NCI-H2107 (cell line): ENCODE data around the gene EXD2.
A peak's percentile ranks its signal among the peaks of the same experiment; 100 is the strongest.
"Not testable (repeated sequence)": the region's sequence is repeated elsewhere in the genome, so short reads cannot be mapped to it uniquely, and the experiment has no call there.

Experiments
- DNase-seq: peaks from one replicate; lab custom pipeline; 2025; lab: John Stamatoyannopoulos, UW

The EXD2 gene, protein sequence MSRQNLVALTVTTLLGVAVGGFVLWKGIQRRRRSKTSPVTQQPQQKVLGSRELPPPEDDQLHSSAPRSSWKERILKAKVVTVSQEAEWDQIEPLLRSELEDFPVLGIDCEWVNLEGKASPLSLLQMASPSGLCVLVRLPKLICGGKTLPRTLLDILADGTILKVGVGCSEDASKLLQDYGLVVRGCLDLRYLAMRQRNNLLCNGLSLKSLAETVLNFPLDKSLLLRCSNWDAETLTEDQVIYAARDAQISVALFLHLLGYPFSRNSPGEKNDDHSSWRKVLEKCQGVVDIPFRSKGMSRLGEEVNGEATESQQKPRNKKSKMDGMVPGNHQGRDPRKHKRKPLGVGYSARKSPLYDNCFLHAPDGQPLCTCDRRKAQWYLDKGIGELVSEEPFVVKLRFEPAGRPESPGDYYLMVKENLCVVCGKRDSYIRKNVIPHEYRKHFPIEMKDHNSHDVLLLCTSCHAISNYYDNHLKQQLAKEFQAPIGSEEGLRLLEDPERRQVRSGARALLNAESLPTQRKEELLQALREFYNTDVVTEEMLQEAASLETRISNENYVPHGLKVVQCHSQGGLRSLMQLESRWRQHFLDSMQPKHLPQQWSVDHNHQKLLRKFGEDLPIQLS

DNA sequence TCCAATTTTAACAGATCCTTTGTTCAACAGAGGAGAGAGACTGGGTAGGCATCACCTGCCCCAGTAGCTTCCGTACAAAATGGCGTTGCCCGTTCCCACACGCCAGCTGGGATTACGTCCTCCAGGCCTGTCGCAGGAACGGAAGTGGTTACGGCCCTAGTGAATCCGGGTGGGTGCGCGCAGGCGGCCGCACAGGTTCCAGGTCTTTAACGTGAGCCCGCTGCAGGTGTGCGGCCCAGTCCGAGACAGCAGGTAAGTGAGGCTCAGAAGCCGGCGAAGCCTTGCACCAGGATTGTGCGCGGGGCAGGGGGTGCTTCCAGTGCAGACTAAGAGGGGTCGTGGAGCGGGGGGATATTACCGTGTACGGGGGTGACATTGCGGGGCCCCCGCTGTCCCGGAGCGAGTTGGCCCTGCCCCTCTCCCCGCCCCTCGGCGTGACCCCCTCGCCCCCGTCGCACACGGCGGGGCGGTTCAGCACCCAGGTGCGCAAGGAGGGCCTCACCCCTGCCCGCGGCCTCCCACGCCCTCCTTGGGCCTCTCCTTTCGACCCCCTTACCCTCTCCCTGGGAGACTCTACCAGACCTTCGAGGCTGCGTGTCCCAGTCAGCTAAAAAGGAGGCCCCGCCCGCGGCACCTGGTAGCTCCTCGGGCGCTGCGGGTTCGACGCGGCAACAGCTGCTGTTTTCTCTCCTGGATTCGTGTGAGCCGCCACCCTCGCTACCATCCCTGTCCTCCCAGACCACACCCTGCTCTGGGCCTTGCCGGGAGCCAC, at the start of gene EXD2:
Gene EXD2, plus strand, starts transcription at position 159 of the 772 bp plus-strand sequence. CDS start 17,973 bp downstream, outside the sequence.
- peak; percentile 98 for DNase-seq

DNA sequence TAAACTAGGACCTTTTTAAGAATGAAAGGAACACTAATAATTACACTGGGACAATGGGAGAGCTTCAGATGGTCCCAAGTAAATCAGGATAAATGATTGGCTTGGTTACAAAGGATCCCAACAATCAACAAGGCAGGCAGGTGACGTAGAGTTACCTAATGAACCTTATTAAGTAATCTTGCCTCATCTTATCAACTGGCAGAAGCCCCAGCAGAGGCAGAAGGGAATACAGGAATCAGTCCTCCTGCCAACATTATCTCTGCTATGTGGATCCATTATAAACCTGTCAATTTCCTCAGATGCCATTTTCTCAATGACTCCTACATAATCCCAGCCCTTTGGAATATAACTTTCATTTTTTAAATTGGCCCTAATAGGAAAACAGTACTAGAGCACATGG, 49.7 kb upstream of the EXD2 start:
- DNase-seq: no peak

DNA sequence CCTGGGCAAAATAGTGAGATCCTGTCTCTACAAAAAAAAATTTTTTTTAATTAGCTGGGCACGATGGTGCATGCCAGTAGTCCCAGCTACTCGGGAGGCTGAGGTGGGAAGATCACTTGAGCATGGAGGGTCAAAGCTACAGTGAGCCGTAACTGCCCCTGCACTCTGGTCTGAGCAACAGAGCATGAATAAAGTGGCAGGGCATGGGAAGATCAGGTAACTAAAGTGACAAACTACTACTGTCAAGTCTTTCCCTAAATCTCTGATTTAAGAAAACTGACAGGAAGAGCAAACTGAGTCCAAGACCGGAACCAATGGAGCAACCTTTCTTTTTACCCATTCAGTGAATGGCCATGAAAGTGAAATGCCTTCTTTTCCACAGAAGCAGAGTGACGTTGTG, 49.2 kb upstream of the EXD2 start:
- no peak for DNase-seq

DNA sequence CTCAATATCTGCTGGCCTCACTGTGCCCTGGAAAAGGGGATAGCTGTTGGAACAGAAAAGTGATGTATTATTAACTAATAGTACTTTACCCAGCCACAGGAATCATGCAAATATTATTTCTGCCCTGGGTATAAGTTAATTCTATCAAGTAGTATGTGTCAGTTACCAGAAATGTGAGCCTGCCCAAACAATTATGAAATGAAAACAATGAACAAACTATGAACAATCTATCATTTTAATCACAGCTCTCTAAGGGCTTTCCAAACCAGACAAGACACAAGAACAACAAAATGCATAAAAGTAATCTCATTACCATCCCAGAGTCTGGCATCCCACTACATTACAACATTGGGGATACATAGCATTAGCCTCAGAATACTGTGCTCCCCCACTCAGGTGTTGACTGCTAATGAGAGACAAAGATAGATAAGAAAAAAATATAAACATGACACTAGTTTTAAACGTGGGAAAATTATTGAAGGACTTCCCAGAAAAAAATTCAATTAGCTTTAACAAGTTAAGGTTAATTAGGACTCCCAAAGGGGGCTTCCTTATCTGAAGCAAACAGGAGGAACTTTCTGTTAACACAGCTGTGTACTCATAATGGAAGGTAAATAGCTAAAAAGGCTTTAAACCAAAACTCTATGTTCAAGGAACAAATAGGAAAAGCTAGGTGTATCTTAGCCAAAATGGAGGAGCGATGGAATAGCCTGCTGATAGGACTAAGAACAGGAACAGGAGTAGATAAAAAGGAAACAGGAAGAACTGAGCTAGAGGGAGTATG, 41.6 kb upstream of the EXD2 start:
- DNase-seq: no peak

DNA sequence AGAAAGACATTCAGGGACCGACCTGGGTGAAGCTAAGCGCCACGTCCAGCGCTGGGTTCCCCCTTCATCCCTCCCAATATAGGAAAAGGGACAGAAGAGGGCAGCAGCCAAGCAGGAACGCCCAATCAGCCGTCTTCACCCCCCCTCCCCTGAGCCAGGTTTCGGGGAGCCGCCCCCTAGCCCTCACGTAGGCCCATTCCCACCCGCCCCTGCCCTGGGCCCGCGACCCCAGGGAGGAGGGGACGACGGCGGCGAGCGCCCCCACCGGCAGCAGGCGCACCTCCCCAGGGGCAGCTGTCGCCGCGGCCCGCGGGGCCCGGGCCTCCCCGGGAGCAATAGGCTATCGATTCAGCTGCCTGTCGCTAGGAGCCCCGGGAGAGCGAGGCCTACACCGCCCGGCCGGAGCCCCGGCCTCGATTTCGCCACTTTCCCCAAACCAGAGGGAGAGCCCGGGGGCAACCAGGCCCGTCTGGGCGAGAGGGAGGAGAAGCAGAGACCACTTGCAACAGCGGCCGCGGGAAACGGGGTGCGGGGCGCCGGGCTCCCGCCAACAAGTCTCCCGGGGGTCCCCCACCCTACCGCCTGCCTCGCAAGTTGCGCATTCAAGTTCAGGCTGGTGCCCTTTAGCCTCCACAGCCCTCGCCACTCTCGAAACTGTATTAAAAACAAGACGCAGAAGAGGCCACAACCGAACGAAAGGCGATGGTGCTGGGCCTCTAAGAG, 39.7 kb upstream of the EXD2 start:
- peak; percentile 81 for DNase-seq

DNA sequence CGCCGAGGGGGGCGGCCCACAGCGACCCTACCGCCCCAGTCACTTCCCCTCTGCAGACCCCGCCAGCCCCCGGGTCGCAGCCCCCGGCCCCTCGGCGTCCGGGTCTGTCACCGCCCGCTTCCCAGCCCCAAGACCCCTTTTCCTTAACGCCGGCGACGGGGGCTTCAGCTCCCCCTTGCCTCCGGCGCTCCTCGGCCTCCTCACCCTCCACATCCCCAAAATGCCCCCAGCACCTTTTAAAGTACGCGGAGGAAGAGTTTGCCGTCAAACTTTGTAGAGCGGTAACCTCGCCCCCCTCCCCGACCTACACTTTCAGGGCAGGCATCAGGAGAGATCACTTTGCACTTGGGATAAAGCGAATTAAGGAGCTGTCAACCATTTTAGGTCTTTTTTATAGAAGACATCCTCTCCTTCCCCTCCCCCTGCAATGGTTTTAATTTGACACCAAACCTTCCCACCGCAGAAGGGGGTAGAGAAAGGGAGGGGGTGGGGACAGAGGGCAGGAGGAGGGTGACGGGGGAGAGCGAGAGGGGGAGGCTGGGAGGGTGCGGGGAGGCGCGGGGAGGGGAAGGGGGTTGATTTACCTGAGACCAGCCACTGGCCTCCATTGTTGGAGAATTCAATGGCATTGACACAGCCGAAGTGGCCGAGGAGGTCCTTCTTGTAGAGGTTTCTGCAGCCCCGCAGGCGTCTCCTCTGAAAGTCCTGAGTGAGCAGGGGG, 39.0 kb upstream of the EXD2 start:
- DNase-seq: peak; percentile 87

DNA sequence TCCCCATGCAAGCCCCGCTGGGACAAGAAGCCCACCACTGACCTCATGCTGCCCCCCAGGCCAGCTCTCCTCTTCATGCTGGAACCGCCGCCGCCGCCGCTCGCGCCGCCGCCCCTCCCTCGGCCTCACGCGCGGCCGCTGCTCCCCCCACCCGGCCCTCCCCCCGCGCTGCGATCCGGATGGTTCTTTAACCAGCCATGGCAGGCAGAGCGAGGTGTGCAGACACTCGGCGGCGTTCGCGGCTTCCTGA, 38.5 kb upstream of the EXD2 start, which contains the start of gene DCAF5:
Gene DCAF5, minus strand, starts transcription at position 218 of the 250 bp plus-strand sequence. Its CDS starts 141 bp downstream, at position 77.
- peak; percentile 96 for DNase-seq

DNA sequence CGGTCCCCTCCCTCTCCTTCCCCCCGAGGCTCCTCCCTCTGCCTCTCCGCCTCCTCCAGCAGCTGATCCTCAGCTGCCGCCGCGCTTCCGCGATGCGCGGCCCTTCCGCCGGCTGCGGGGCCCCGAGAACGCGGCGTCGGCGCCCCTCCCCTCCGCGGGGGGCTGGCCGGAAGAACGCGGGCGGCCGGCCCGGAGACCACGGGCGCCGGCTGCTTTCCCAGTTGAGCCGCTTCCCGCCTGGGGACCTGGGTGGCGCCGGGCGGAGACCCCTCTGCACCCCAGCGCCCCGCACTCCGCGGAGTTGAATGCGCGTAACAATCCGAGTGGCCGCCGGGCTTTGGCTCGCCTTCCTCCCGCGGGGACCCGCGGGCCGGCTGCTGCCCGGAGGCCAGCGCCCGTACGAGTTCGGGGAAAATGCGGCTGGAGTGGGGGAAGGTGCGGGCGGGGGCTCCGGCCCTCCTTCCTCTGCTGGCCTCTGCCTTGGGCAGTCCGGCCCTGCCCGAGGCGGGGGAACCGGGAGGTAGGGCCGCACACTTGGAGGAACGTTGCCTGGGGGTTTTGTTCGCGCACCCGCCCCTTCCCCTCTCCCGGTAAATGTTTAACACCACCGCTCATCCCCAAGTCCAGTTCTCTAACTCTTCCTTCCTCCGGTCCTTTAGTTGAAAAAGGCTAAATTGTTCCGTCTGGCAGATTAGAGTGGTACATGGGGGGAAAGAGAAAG, 38.0 kb upstream of the EXD2 start:
- DNase-seq: no peak

DNA sequence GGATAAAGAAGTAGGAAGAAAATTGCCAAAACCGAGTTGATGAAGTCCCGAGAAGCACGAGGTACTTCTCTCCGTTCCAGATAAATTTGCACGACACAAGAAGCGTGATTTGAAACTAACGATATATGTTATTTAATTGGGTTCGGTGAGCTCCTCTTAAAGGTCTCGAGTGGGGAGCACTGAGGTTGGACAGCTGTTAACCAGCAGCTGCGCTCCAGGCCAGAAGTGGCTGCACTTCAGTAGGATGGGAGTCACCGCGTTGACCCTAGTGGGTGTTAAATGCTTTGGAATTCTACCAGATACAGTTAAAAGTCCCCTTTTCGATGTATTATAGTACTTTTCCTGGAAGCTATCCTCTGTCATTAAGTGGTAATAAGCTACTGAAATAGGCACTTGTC, 37.4 kb upstream of the EXD2 start:
- no peak for DNase-seq

DNA sequence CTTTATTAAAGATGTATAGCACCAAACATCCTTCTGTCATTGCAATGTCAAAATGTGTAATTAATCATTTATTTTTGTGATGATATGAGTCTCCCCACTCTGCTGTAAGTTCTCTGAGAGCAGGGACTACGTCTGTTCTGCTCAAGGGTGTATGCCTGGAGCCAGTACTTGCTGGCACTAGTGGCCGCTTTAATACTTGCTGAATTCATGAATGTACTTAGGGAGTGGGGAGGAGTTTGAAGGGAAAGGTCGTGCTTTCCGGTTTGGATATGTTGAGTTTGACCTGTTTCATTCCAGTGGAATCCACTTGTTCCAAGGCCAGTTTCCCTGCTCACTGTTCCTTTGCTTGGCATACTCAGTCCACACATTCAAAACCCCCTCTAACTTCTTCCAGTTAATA, 36.5 kb upstream of the EXD2 start:
- DNase-seq: no peak

DNA sequence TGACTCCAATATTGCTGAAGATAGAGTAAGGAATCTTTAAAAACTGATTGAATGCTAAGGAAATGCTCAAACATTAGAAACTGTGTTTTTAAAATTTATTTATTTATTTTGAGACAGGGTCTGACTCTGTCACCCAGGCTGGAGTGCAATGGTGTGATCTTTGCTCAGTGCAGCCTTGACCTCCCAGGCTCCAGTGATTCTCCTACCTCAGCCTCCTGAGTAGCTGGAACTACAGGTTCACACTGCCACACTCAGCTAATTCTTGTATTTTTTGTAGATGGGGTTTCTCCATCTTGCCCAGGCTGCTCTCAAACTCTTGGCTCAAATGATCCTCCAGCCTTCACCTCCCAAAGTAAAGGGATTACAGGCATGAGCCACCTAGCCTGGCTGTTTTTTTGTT, 35.1 kb upstream of the EXD2 start:
- no peak for DNase-seq

DNA sequence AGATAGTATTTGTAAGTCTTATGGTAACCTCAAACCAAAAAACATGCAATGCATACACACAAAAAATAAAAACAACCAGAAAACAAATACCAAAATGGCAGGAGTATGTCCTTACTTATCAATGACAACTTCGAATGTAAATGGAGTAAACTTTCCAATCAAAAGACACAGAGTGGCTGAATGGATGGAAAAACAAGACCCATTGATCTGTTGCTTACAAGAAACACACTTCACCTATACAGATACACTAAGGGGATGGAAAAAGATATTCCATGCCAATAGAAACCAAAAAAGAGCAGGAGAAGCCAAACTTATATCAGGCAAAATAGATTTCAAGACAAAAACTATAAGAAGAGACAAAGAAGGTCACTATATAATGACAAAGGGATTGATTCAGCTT, 29.7 kb upstream of the EXD2 start:
- no peak for DNase-seq

DNA sequence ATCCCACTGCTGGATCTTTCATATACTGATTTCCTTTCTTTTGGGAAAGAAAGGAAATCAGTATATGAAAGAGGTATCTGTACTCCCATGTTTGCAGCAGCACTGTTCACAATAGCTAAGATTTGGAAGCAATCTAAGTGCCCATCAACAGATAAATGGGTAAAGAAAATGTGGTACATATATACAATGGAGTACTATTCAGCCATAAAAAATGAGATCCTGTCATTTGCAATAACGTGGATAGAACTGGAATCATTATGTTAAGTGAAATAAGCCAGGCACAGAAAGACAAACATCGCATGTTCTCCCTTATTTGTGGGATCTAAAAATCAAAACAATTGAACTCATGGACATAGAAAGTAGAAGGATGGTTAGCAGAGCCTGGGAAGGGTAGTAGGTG, 25.5 kb upstream of the EXD2 start:
- DNase-seq: not testable (repeated sequence)

DNA sequence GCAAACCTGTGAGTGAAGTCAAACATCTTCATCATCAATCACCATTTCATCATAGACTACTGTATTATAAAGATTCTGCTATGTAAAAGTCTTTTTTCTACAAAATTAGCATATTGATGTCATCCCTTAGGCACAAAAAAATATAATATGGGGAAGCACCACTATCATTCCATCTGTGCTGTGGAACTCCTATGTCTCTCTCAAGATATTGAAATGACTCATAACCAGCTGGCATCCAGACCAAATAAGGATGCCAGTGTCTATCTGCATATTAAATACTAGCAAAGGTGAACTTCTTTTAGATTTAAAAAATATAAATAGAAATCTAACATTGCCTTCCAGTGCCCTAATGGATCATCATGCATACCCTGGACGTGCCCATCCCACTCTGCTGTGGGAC, 20.5 kb upstream of the EXD2 start:
- DNase-seq: no peak

DNA sequence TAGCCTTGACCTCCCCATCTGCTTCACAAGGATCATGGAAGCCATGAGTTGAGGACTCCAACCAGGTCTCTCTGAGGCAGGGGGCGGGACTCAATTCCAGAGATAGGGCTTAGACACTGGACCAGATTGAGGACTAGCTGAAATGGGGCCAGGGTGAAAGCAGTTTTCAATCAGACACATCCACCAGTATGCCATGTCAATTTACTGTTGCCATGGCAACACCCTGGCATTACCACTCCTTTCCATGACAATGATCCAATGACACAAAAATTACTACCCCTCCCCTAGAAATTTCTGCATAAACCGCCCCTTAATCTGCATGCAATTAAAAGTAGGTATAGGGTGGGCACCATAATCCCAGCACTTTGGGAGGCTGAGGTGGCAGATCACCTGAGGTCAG, 19.7 kb upstream of the EXD2 start:
- no peak for DNase-seq

DNA sequence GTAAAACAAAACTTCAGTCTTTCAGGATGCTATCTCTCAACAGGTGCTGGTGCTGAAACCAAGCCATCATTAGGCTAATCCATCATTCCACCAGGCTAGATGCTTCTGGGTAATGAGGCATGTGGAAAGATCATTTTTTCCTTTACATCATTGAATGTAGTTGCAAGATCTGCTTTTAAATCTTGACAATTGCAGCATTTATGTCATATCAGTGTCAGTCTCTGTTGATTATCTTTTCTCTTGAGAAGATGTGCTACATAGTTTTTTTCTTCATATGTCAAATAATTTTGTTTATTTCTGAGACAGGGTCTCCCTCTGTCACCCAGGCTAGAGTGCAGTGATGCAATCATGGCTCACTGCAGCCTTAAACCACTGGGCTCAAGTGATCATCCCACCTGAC, 16.2 kb upstream of the EXD2 start:
- DNase-seq: no peak

DNA sequence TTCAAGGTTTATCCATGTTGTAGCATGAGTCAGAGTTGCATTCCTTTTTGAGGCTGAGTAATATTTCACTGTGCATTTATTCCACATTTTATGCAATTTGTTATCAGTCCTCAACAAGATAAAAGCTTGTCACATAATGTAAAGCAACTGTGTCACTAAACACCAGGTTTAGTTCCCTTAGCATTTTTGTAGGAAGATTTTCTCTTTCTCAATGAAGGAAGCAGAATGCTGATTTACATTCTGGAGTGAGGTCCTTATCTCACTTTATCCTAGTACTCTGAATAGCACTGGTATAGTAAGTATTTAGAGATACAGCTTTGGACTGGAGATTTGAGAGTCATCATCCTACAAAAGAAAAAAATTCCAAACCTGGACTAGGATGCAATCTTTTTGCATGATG, 9.8 kb upstream of the EXD2 start:
- no peak for DNase-seq

DNA sequence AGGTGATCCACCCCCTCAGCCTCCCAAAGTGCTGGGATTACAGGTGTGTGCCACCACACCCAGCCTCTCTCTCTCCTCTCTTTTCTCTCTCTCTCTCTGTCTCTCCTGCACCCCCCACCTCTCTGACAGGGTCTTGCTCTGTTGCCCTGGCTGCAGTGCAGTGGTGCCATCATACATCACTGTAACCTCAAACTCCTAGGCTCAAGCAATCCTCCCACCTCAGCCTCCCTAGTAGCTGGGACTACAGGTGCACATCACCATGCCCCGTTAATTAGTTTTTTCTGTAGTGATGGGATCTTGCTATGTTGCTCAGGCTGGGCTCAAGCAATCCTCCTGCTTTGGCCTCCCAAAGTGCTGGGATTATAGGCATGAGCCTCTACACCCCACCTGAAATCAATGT, 8.7 kb upstream of the EXD2 start:
- DNase-seq: not testable (repeated sequence)

DNA sequence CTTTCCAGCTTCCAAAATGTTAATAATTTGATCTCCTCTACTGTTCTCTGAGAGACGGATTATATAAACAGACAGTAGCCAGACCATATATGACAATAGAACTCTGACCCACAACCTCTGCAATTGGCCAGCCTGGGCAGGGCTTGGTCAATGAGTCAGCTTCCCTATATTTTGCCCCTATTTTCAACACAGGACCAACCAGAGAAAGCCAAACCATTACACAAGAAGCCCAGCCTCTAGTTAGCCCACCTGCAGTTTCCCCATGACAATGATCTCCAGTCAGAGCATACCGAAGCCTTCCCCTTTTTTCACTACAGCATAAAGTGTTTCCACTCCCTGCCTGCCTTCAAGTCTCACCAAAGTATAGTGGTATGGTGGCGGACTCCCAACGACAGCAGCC, 7.6 kb upstream of the EXD2 start:
- DNase-seq: no peak

DNA sequence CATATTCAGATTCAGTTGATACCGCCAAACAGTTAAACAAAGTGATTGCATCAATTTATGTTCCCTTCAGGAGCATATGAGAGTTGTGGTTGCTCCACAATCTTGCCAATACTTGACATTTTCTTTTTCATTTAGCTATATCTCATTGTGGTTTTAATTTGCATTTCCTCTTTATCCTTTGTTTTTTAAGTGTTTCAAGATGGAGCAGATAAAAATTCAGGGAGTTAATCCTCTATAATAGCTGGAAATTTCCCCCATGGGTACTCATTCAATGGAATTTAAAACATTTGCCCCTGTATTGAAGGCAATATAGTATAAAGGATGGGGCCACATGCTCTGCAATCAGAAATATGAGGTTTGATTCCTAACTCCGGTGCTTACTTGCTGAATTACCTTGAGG, 1.1 kb upstream of the EXD2 start:
- DNase-seq: no peak
